Activated T-helper 1 cell treated with Interleukin-2 at 50 U/mL for 16 hours (primary cell): ENCODE data around the gene PRSS2.

ENCODE experiments used
- DNase-seq: peaks from one replicate; pipeline ENCODE4 v3.0.0-alpha.2; 2020; ENCODE audit warnings: low read depth

PRSS2 gene

DNA sequence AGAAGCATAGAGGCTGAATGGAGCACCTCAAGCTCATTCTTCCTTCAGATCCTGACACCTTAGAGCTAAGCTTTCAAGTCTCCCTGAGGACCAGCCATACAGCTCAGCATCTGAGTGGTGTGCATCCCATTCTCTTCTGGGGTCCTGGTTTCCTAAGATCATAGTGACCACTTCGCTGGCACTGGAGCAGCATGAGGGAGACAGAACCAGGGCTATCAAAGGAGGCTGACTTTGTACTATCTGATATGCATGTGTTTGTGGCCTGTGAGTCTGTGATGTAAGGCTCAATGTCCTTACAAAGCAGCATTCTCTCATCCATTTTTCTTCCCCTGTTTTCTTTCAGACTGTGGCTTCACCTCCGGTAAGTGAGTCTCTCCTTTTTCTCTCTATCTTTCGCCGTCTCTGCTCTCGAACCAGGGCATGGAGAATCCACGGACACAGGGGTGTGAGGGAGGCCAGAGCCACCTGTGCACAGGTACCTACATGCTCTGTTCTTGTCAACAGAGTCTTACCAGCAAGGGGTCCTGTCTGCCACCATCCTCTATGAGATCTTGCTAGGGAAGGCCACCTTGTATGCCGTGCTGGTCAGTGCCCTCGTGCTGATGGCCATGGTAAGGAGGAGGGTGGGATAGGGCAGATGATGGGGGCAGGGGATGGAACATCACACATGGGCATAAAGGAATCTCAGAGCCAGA is 31.0 kb downstream of the PRSS2 start:
- no peak for DNase-seq

GRCh38 chr7:142802301-142802700 is 31.5 kb downstream of the PRSS2 start:
- no peak for DNase-seq

DNA sequence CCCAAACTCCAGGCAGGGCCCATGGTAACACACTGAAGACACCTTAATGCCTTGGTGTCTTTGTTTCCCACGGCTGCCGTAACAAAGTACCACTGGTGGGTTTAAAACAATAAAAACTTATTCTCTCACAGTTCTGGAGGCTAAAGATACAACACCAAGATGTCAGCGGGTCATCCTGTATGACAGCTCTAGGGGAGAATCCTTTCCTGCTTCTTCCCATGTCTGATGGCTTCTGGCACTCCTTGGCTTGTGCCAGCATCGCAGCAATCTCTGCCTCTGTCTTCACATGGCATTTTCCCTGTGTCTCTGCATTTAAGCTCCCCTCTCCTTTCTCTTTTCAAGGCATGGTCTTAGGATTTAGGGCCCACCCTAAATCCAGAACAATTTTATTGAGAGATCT is 33.1 kb downstream of the PRSS2 start:
- no peak for DNase-seq

DNA sequence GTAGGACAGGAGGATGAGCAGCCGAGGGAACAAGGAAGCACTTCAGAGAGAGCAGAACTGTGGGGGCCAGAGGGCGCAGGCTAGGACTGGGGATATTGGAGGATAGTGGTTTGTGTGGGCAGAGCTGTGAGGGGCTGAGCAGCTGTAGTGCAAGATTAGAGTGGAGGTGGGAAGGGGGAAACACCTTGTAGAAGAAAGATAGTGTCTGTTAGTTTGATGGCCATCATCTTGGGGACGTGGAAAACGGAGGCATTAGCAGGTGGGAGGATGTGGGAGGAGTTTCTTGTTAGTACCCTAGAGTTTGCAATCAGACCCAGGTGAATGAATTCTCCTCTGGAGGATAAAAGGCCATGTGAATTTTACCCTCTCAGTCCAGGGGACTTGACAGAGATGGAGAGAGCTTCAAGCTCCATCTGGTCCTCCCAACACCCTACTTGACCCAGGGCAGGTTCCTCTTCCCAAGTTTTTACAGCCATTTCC is 34.0 kb downstream of the PRSS2 start:
- DNase-seq = no peak

DNA sequence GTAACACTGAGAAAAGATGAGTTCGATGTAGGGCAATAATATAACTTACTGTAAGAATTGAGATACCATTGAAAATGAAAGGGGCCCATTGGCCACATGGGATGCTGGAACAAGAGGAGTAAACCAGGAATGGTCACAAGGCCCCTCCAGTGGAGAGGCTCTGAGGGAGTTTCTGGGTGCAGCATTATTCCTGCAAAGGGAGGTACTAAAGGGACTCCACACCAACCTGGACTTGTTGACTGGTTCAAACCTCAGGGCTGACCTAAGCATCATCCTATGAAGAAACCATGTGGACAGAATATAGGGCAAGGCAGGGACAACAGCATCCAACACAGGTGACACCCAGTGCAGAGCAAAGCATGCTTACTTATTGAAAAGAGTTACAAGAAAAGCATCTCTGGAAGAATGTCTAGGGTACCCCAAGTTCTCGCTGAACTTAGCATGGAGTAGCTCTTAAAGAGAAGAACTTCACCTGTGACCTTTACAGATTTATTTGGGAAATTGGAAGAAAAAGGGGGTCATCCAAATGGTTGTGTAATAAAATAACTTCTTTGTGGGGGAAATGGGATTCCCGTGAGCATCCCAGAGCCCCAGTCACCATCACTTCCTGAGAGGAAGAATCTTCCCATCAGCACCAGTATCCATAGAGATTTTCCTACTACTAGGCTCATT is 34.7 kb downstream of the PRSS2 start:
- no peak for DNase-seq

DNA sequence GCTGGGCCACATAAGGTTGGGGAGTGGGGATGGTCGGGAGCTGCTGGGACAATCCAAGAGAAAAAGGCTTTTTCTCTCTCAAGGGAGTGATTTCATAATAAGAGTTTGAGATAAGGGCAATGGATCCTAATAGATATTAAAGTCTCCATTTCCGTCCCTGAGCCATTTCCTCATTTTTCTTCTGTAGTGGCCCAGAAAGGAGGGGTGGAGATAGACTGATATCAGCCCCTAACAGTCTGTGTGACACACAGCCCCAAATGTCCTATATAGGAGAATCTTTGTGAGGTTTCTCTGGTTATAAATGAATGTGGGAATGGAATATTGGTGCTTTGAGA is 35.2 kb downstream of the PRSS2 start:
- no peak for DNase-seq

- DNase-seq = no peak
These were observed 36.2 kb downstream of the PRSS2 start for GRCh38 chr7:142806957-142807356.

- no peak for DNase-seq
These were observed 37.2 kb downstream of the PRSS2 start for GRCh38 chr7:142807855-142808460.

GRCh38 chr7:142808461-142808801 is 37.7 kb downstream of the PRSS2 start:
- no peak for DNase-seq

GRCh38 chr7:142808802-142809583 is 38.2 kb downstream of the PRSS2 start:
- DNase-seq = peak; percentile 92

DNA sequence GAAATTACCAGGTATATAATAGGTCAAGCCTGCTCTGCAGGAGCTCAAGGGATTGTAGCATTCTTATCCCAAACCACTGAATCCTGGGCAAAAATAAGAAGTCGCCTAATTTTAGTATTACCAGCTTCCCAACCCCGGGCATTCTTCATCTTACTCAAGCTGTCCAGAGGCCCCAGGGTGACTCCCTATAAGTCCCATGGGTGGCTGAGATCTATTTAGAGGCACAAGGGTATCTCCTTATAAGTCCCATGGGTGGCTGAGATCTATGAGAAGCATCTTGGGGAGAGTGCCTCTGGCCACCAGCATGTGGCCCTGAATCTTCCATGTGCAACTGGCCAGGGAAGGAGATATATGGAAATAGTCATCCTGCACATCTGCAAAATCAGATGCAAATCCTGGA is 38.9 kb downstream of the PRSS2 start:
- DNase-seq = no peak

GRCh38 chr7:142811154-142811737 is 40.5 kb downstream of the PRSS2 start:
- DNase-seq = no peak

DNA sequence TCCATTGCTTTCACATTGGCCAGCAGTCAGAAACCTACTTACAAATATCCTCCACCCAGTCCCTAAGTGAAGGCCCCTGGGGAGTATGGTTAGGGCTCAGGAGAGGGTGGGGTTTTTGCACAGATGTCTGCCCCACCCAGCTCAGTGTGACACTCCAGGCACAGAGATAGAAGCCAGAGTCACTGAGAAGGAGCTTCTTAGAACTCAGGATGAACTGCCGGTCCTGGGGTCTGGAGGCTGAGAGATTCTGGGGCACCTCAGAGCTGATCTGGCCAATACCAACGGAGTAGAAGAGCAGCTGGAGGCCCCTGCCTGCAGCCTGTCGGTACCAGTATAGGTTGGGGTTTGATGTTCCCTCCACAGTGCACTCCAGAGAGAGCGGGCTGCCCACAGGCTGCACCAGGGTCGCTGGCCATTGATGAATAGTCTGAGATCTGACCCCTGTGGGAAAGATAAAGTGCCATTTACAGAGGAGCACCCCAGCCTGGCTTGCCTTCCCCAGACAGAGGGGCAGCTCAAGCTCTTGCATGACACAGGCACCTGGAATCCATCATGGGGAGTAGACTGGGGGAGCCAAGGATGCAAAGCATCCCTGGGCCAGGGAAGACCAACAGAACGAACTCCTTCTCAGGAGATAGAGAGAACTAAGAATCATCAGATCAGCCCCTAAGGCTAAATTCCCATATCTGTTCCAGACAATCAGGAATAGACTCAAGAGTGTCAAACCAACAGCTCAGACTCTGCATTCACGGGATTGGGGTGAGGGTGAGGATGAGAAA is 41.9 kb downstream of the PRSS2 start:
- DNase-seq = no peak

DNA sequence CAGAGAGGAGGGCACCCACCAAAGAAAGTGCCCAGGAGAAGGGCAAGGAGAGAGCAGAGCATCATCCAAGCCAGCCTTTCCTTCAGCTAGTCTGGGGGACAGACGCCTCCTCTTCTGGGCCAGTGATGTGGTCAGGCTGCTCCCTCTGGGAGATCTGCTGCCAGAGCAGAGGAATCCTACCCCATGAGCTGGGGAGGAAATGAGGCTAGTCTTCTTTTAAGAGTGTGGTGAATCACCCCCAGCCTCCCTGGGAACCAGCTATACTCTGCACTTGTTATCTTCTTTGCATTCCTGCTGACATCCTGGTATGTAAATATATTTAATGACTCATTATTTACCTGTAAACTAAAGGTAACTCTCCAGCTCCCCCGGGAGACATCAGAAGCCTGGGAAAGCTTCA is 42.5 kb downstream of the PRSS2 start:
- DNase-seq = no peak

DNA sequence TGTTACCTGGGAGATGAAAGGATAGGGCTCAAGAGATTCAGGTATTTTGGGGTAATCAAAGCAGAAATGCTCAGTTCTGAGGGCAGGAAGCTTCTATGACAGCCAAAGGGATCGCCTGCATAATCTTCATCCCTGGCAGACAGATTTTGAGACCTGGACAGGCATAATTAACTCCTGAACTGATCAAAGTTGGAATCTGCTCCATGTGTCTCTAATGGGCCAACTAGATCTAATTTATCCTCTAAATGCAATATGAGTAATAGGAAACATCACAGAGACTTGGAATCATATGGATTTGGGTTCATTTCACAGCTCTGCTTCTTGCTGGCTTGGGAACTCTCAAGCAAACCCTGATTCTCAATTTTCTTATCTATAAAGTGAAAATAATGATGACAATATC is 42.9 kb downstream of the PRSS2 start:
- no peak for DNase-seq

DNA sequence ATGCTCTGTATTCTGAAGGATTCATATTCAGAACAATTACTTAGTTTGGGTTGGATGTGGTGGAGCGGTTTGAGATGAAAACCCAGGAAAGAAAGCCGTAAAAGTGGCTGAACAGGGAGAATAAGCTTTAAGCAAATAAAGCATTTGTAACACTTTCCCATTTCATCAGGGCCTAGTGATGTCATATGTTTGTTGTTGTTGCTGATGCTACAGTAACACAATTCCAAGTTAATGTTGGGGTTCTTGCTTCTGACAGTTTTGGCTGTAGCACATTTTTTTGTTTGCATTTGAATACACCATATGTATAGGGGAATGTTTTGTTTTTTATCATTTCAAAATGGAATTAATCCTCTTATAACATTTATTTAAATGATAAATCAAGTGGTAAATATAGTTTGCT is 43.7 kb downstream of the PRSS2 start:
- DNase-seq = no peak

GRCh38 chr7:142815134-142815533 is 44.4 kb downstream of the PRSS2 start:
- no peak for DNase-seq

DNA sequence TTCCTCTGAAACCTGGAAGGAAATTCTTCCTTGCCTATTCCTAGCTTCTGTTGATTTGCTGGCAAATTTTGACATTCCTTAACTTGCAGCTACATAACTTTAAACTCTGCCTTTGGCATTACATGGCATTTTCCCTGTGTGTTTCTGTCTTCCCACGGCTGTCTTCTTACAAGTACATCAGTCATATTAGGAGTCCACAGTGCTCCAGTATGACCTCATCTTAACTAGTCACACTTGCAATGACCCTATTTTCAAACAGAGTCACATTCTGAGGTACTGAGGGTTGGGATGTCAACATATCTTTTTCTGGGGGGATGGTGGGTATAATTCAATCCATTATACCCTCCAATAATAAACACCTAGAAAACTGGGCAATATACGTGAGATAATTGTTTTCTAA is 46.7 kb downstream of the PRSS2 start:
- DNase-seq = no peak

- no peak for DNase-seq
These were observed 48.8 kb downstream of the PRSS2 start for GRCh38 chr7:142819530-142819929.

DNA sequence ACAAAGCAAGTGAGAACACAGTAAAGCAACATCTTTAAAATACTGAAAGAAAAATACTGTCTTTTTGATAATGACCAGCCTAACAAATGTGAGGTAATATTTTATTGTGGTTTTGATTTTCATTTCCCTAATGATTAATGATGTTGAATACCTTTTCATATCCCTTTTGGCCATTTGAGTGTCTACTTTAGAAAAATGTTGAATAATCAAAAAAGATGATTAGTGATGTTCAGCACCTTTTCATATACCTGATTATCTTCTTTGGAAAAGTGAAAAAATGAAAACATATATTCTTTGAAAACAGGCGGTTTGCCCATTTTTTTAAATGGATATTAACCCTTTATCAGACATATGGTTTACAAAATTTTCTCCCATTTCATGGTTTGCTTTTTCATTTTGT is 51.9 kb downstream of the PRSS2 start:
- DNase-seq = no peak
